Astrocyte (in vitro differentiated cells and primary cell): ENCODE results near the gene PLXNB2. TPM values are rescaled to one million over a fixed set of nuclear protein-coding genes. Genes with fewer than 3 reads are reported as not detected.
A peak's percentile ranks its signal among the peaks of the same experiment; 100 is the strongest.

ENCODE experiments used
- DNase-seq: peaks from one replicate; pipeline ENCODE4 v3.0.0-alpha.2; 2010; ENCODE audit warnings: low read depth
- FAIRE-seq: peaks from 2 replicates; lab custom pipeline; 2011; peaks lifted over from hg19 to GRCh38; lab: Jason Lieb, UNC
- H2AFZ ChIP-seq: 2 replicates; pipeline ENCODE4 v1.6.0; 2012; ENCODE audit warnings: low read depth, low read length, inconsistent platforms
- H3K27ac ChIP-seq: 2 replicates; pipeline ENCODE4 v1.5.1; 2011; ENCODE audit warnings: low read depth, low read length, inconsistent platforms
- H3K27me3 ChIP-seq: 2 replicates; pipeline ENCODE4 v1.6.0; 2011; ENCODE audit warnings: low read length, inconsistent platforms; ENCODE audit not compliant: insufficient read depth
- H3K36me3 ChIP-seq: 2 replicates; pipeline ENCODE4 v1.5.1; 2011; ENCODE audit warnings: low read length, inconsistent platforms; ENCODE audit not compliant: insufficient read depth
- H3K4me1 ChIP-seq: 2 replicates; pipeline ENCODE4 v1.5.1; 2011; ENCODE audit warnings: low read length, inconsistent platforms; ENCODE audit not compliant: insufficient read depth
- H3K4me2 ChIP-seq: 2 replicates; pipeline ENCODE4 v1.6.0; 2012; ENCODE audit warnings: low read length, inconsistent platforms
- H3K4me3 ChIP-seq: 2 replicates; pipeline ENCODE4 v1.5.1; 2011; ENCODE audit warnings: low read depth, mild to moderate bottlenecking, low read length, inconsistent platforms; ENCODE audit not compliant: insufficient read depth
- H3K79me2 ChIP-seq: 2 replicates; pipeline ENCODE4 v1.6.0; 2012; ENCODE audit warnings: mild to moderate bottlenecking, low read length, inconsistent platforms; ENCODE audit not compliant: insufficient read depth
- H3K9ac ChIP-seq: 2 replicates; pipeline ENCODE4 v1.6.0; 2012; ENCODE audit warnings: mild to moderate bottlenecking, low read length, inconsistent platforms
- H3K9me3 ChIP-seq: 2 replicates; pipeline ENCODE4 v1.5.1; 2012; ENCODE audit warnings: low read depth, mild to moderate bottlenecking, low read length, inconsistent platforms; ENCODE audit not compliant: insufficient read depth
- H4K20me1 ChIP-seq: 2 replicates; pipeline ENCODE4 v1.6.0; 2012; ENCODE audit warnings: low read length, inconsistent platforms; ENCODE audit not compliant: insufficient read depth
- H3K27ac Mint-ChIP-seq: one replicate; pipeline ENCODE4 v1.8.0; 2021; ENCODE audit warnings: mild to moderate bottlenecking, mixed read lengths; ENCODE audit not compliant: unreplicated experiment
- H3K27me3 Mint-ChIP-seq: one replicate; pipeline ENCODE4 v1.8.0; 2021; ENCODE audit warnings: low read depth, mixed read lengths; ENCODE audit not compliant: unreplicated experiment
- H3K36me3 Mint-ChIP-seq: one replicate; pipeline ENCODE4 v1.8.0; 2021; ENCODE audit warnings: low read depth, mixed read lengths; ENCODE audit not compliant: unreplicated experiment
- H3K4me1 Mint-ChIP-seq: one replicate; pipeline ENCODE4 v1.8.0; 2021; ENCODE audit warnings: low read depth, mixed read lengths; ENCODE audit not compliant: unreplicated experiment
- H3K4me3 Mint-ChIP-seq: one replicate; pipeline ENCODE4 v1.8.0; 2021; ENCODE audit warnings: mild to moderate bottlenecking, moderate library complexity, mixed read lengths; ENCODE audit not compliant: unreplicated experiment
- H3K9me3 Mint-ChIP-seq: one replicate; pipeline ENCODE4 v1.8.0; 2021; ENCODE audit warnings: mild to moderate bottlenecking, mixed read lengths; ENCODE audit not compliant: unreplicated experiment
- EZH2 ChIP-seq: IDR thresholded peaks from 2 replicates; pipeline ENCODE4 v1.6.1; 2012; ENCODE audit warnings: mild to moderate bottlenecking, low read length, inconsistent platforms; ENCODE audit not compliant: insufficient read depth
- total RNA-seq: library from RNA; stranded (reverse); gene quantifications from 2 replicates; pipeline ENCODE4 v1.2.1, GENCODE V29; 2021
- TF ChIP-seq, protein P1 (sequence below): IDR thresholded peaks from 2 replicates; pipeline ENCODE4 v1.5.1; 2011; ENCODE audit warnings: low read depth, mild to moderate bottlenecking, inconsistent platforms, low read length, moderate library complexity; ENCODE audit not compliant: insufficient read depth

Gene PLXNB2
- total RNA-seq, 1 donor from 2014 or later = 327 TPM

DNA sequence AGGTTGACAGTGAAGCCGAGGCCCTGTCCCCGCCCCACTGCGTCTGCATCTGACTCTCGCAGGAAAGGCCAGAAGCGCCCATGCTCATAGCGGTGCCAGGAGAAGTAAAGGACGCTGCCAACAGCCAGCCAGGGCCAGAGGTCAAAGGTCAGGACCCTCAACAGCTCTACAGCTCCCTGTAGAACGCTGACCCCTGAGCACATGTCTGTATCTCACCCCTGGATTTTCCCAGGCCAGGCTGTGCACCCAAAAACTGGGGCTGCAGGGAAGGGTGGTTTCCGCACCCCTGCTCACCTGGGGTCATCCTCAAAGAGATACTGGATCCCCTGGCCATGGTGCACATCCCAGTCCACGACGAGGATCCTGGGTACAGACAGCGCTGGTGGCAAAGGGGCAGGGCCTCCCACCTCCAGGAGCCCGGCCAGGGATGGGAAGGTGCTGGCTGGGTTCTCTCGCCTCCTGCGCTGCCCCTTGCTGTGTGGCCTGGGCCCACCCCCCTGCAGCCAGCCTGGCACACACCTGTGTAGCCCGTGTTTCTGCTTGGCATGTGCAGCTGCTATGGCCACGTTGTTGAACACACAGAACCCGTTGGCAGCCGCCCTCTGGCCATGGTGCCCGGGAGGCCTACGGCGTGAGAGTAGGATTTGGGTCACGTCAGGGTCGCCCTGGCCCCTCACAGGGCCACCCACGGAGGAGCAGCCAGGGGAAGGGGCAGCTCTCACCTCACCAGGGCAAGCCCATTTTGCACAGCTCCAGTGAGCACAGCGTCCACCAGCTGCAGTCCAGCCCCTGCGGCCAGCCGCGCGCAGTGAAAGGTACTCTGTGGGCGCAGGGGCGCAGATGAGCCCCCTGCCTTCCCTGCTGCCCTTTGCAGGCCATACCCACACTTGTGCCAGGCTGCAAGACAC, 57.9 kb downstream of the PLXNB2 start:
- Mint-ChIP-seq H3K36me3 (peaks cover 3% of the 10 kb centered on the region), H3K9me3 (no peaks in the 10 kb centered on the region), H3K27ac (no peak overlapping the region), H3K4me1 (peaks cover 2% of the 10 kb centered on the region), H3K27me3 (no peaks in the 10 kb centered on the region), H3K4me3 (peak overlapping the region; percentile 81)
- Histone ChIP-seq H3K27ac (no peak overlapping the region), H3K27me3 (no peaks in the 10 kb centered on the region), H3K79me2 (peaks cover 43% of the 10 kb centered on the region), H3K9me3 (no peaks in the 10 kb centered on the region), H4K20me1 (peaks cover 44% of the 10 kb centered on the region), H3K4me2 (peak overlapping the region; percentile 99), H3K4me3 (no peak overlapping the region), H3K4me1 (peaks cover 30% of the 10 kb centered on the region), H2AFZ (no peak overlapping the region), H3K9ac (peak overlapping the region; percentile 89), H3K36me3 (no peaks in the 10 kb centered on the region)
- TF ChIP-seq EZH2 = no peak
- TF ChIP-seq, protein P1, sequence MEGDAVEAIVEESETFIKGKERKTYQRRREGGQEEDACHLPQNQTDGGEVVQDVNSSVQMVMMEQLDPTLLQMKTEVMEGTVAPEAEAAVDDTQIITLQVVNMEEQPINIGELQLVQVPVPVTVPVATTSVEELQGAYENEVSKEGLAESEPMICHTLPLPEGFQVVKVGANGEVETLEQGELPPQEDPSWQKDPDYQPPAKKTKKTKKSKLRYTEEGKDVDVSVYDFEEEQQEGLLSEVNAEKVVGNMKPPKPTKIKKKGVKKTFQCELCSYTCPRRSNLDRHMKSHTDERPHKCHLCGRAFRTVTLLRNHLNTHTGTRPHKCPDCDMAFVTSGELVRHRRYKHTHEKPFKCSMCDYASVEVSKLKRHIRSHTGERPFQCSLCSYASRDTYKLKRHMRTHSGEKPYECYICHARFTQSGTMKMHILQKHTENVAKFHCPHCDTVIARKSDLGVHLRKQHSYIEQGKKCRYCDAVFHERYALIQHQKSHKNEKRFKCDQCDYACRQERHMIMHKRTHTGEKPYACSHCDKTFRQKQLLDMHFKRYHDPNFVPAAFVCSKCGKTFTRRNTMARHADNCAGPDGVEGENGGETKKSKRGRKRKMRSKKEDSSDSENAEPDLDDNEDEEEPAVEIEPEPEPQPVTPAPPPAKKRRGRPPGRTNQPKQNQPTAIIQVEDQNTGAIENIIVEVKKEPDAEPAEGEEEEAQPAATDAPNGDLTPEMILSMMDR = no peak
- FAIRE-seq (no peak), DNase-seq (no peak)

DNA sequence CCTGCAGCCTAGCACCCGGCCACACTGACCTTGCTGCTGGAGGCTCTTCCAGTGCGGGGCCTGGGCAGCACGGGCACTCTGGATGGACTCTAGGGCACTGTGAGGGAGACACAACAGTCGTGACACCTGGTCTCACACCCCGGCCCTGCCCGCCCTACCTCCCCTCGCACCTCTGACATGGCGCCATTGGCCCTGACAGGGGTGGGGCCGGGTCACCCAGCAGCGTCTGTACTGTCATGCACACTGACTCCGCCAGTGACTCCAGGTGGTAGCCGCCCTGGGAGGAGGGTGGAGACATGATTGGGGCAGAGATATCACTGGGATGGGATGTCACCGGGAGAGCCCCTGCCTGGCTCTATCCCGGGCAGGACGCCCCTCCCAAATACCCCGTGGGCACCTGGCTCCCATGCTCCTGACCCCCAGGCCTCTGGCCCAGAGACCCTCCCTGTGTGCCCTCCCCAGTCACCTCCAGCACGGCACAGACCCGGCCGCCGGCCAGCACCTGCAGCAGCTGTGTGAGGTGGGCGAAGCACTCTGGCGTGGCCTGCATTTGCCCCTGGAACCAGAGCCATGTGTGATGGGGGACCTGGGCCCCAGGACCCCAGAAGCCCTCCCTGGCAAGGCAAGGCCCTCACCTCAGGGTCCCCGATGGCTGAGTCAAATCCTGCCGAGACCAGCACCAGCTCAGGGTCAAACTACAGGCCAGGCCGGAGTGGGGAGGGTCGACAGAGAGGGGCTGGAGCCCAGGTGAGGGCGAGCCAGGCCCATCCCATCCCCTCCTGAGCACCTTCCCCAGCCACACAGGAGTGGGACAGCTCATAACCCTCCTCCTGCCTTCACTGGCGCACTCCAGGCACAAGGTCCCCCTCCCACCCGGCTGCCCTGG, 59.0 kb downstream of the PLXNB2 start:
- Mint-ChIP-seq H3K36me3 (peaks cover 5% of the 10 kb centered on the region), H3K27me3 (no peaks in the 10 kb centered on the region), H3K4me3 (no peak overlapping the region), H3K4me1 (peaks cover 9% of the 10 kb centered on the region), H3K27ac (no peak overlapping the region), H3K9me3 (no peaks in the 10 kb centered on the region)
- Histone ChIP-seq H3K4me1 (peaks cover 38% of the 10 kb centered on the region), H3K9me3 (no peaks in the 10 kb centered on the region), H3K36me3 (no peaks in the 10 kb centered on the region), H3K9ac (no peak overlapping the region), H3K27ac (peak overlapping the region; percentile 37), H3K4me3 (no peak overlapping the region), H2AFZ (no peak overlapping the region), H3K4me2 (peak overlapping the region; percentile 33), H4K20me1 (peaks cover 53% of the 10 kb centered on the region), H3K27me3 (no peaks in the 10 kb centered on the region), H3K79me2 (peaks cover 55% of the 10 kb centered on the region)
- TF ChIP-seq, protein P1 = no peak
- TF ChIP-seq EZH2 = no peak
- FAIRE-seq = no peak
- no peak for DNase-seq
